H1 (cell line): Measurements from ENCODE around the gene SNAPC1. TPM values are rescaled to one million over a fixed set of nuclear protein-coding genes. Genes with fewer than 3 reads are reported as not detected.

Experiments
- CTCF ChIA-PET: fragments of 300-600 bp; sonication (Branson Sonifier 250); formaldehyde crosslinking; loops from one replicate; lab custom pipeline; 2021; ENCODE audit not compliant: partially characterized antibody; lab: Charles Lee
- POLR2A ChIA-PET: fragments of 300-600 bp; sonication (Branson Sonifier 250); formaldehyde crosslinking; loops from one replicate; lab custom pipeline; 2021; ENCODE audit warnings: inconsistent platforms; ENCODE audit not compliant: partially characterized antibody; lab: Charles Lee
- DNase-seq, 2 experiments: peaks; one replicate each; pipeline versions ENCODE4 v3.0.0 to v3.0.0-alpha.2; 2010 to 2022; ENCODE audit warnings: low spot score in 2 of 2, low read depth in 1 of 2, mixed read lengths in 1 of 2
- FAIRE-seq: peaks from 2 replicates; lab custom pipeline; 2011; peaks lifted over from hg19 to GRCh38; lab: Jason Lieb, UNC
- H2AFZ ChIP-seq: 2 replicates; pipeline ENCODE4 v1.8.1; 2012; ENCODE audit warnings: low read length, inconsistent platforms
- H2AK5ac ChIP-seq: 2 replicates; pipeline ENCODE4 v1.6.1; 2013; ENCODE audit warnings: low read depth, low read length
- H2BK120ac ChIP-seq: replicated peaks from 2 replicates; pipeline ENCODE3; 2013; ENCODE audit warnings: low read depth, low read length, inconsistent platforms
- H2BK12ac ChIP-seq: 2 replicates; pipeline ENCODE4 v1.6.1; 2013; ENCODE audit warnings: low read depth, low read length
- H2BK15ac ChIP-seq: 2 replicates; pipeline ENCODE4 v1.6.1; 2013; ENCODE audit warnings: low read length
- H2BK20ac ChIP-seq: 2 replicates; pipeline ENCODE4 v1.6.1; 2013; ENCODE audit warnings: low read length
- H2BK5ac ChIP-seq: 2 replicates; pipeline ENCODE4 v1.6.1; 2013; ENCODE audit warnings: low read depth, low read length
- H3K14ac ChIP-seq: 2 replicates; pipeline ENCODE4 v1.6.1; 2013; ENCODE audit warnings: inconsistent platforms; ENCODE audit not compliant: insufficient read length
- H3K18ac ChIP-seq: 2 replicates; pipeline ENCODE4 v1.6.1; 2013; ENCODE audit warnings: low read length; ENCODE audit errors: extremely low read depth
- H3K23ac ChIP-seq: 2 replicates; pipeline ENCODE4 v1.6.1; 2013; ENCODE audit warnings: inconsistent platforms; ENCODE audit not compliant: insufficient read length
- H3K23me2 ChIP-seq: 2 replicates; pipeline ENCODE4 v1.6.1; 2013; ENCODE audit warnings: low read depth, low read length
- H3K27ac ChIP-seq: 2 replicates; pipeline ENCODE4 v1.6.1; 2011; ENCODE audit warnings: low read depth, low read length, inconsistent platforms
- H3K27me3 ChIP-seq, 4 experiments: replicated peaks in 1 of 4; 1 replicate in 1 of 4; 2 replicates in 3 of 4; pipeline versions ENCODE4 v1.6.1 to v1.8.1; 2011 to 2013; ENCODE audit warnings: low read length in 3 of 4, mild to moderate bottlenecking in 3 of 4, inconsistent platforms in 2 of 4, mixed read lengths in 2 of 4, moderate library complexity in 1 of 4; ENCODE audit not compliant: control insufficient read depth in 3 of 4, insufficient read depth in 3 of 4; ENCODE audit errors: extremely low read depth in 1 of 4
- H3K36me3 ChIP-seq, 4 experiments: 2 replicates each; pipeline versions ENCODE4 v1.6.1 to v1.8.1; 2011 to 2013; ENCODE audit warnings: mild to moderate bottlenecking in 4 of 4, low read length in 3 of 4, moderate library complexity in 2 of 4, control low read depth in 1 of 4, inconsistent platforms in 1 of 4; ENCODE audit not compliant: insufficient read depth in 4 of 4, control insufficient read depth in 2 of 4
- H3K4ac ChIP-seq: replicated peaks from 2 replicates; pipeline ENCODE3; 2013; ENCODE audit warnings: low read length, low read depth, mixed read lengths, inconsistent platforms; ENCODE audit not compliant: insufficient read length
- H3K4me1 ChIP-seq, 4 experiments: replicated peaks in 1 of 4; 1 replicate in 1 of 4; 2 replicates in 3 of 4; pipeline versions ENCODE4 v1.6.1 to v1.8.1; 2011 to 2013; ENCODE audit warnings: low read length in 3 of 4, inconsistent platforms in 2 of 4, mixed read lengths in 1 of 4; ENCODE audit not compliant: insufficient read depth in 4 of 4, control insufficient read depth in 3 of 4
- H3K4me2 ChIP-seq, 2 experiments: 2 replicates each; pipeline versions ENCODE4 v1.6.1 to v1.8.1; 2011 to 2013; ENCODE audit warnings: low read depth in 2 of 2, low read length in 2 of 2, control low read depth in 1 of 2, inconsistent platforms in 1 of 2, mild to moderate bottlenecking in 1 of 2; ENCODE audit not compliant: insufficient read depth in 1 of 2
- H3K4me3 ChIP-seq, 4 experiments: fragments of 200-600, 300-600 bp in 1 of 4; sonication (generic), shearing (Covaris generic), sonication (Bioruptor Twin) in 1 of 4; 2 replicates each; pipeline versions ENCODE4 v1.5.1 to v1.8.1; 2011 to 2016; ENCODE audit warnings: low read length in 4 of 4, low read depth in 3 of 4, control low read depth in 2 of 4, inconsistent platforms in 2 of 4, mild to moderate bottlenecking in 2 of 4, mixed read lengths in 1 of 4, moderate library complexity in 1 of 4; ENCODE audit not compliant: insufficient read depth in 2 of 4; ENCODE audit errors: extremely low read depth in 1 of 4
- H3K56ac ChIP-seq: replicated peaks from 2 replicates; pipeline ENCODE3; 2013; ENCODE audit warnings: low read depth, mild to moderate bottlenecking, mixed read lengths, low read length, inconsistent platforms; ENCODE audit not compliant: insufficient read length
- H3K79me1 ChIP-seq: 2 replicates; pipeline ENCODE4 v1.6.1; 2013; ENCODE audit warnings: low read depth, low read length, control low read depth
- H3K79me2 ChIP-seq, 2 experiments: 2 replicates each; pipeline versions ENCODE4 v1.6.1 to v1.8.1; 2012 to 2013; ENCODE audit warnings: low read length in 2 of 2, mild to moderate bottlenecking in 2 of 2, inconsistent platforms in 1 of 2; ENCODE audit not compliant: insufficient read depth in 2 of 2, control insufficient read depth in 1 of 2
- H3K9ac ChIP-seq, 4 experiments: replicated peaks in 1 of 4; 1 replicate in 1 of 4; 2 replicates in 3 of 4; pipeline versions ENCODE4 v1.6.1 to v1.8.1; 2011 to 2013; ENCODE audit warnings: low read depth in 3 of 4, low read length in 3 of 4, control low read depth in 2 of 4, mild to moderate bottlenecking in 2 of 4, moderate library complexity in 2 of 4, inconsistent platforms in 1 of 4; ENCODE audit errors: extremely low read depth in 1 of 4
- H3K9me3 ChIP-seq, 2 experiments: 2 replicates each; pipeline versions ENCODE4 v1.6.1 to v1.8.1; 2012 to 2013; ENCODE audit warnings: mild to moderate bottlenecking in 2 of 2, moderate library complexity in 2 of 2, control low read depth in 1 of 2, inconsistent platforms in 1 of 2, low read depth in 1 of 2, low read length in 1 of 2, mixed read lengths in 1 of 2; ENCODE audit not compliant: insufficient read depth in 2 of 2
- H4K20me1 ChIP-seq, 2 experiments: replicated peaks in 1 of 2; 2 replicates each; pipeline versions ENCODE3 to v1.8.1; 2011 to 2013; ENCODE audit warnings: inconsistent platforms in 2 of 2, low read length in 2 of 2, mild to moderate bottlenecking in 1 of 2; ENCODE audit not compliant: insufficient read depth in 2 of 2, control insufficient read depth in 1 of 2
- H4K5ac ChIP-seq: 2 replicates; pipeline ENCODE4 v1.6.1; 2013; ENCODE audit warnings: low read length, low read depth, mixed read lengths, inconsistent platforms; ENCODE audit not compliant: insufficient read length
- H4K8ac ChIP-seq: 2 replicates; pipeline ENCODE4 v1.8.0; 2013; ENCODE audit warnings: mild to moderate bottlenecking, moderate library complexity, low read length, inconsistent platforms; ENCODE audit not compliant: insufficient read depth; ENCODE audit errors: extremely low read depth
- H4K91ac ChIP-seq: replicated peaks from 2 replicates; pipeline ENCODE3; 2013; ENCODE audit warnings: low read length, mixed read lengths, inconsistent platforms; ENCODE audit not compliant: insufficient read length
- ZNF274 ChIP-seq: IDR thresholded peaks from 2 replicates; pipeline ENCODE4 v1.7.0; 2012; ENCODE audit warnings: low read length, borderline replicate concordance; ENCODE audit errors: extremely low read depth
- WGBS, 2 experiments: shearing (Covaris generic) in 1 of 2; methylation state at CpG; one replicate each; pipeline versions ENCODE4 v1.1.6 to v1.1.7; 2013 to 2015; ENCODE audit warnings: low lambda C conversion rate in 2 of 2, mixed read lengths in 2 of 2, inconsistent platforms in 1 of 2, low coverage in 1 of 2, missing lambda C conversion rate in 1 of 2; ENCODE audit not compliant: insufficient replicate concordance in 2 of 2, insufficient coverage in 1 of 2, insufficient read length in 1 of 2; ENCODE audit errors: extremely low coverage in 1 of 2, missing lambda C conversion rate in 1 of 2; 5-methylcytosine and 5-hydroxymethylcytosine counted together
- polyA plus RNA-seq, 7 experiments: library from polyadenylated mRNA; depleted of rRNA in 3 of 7; stranded (reverse) in 5 of 7; unstranded in 2 of 7; fragments of >200 nt in 5 of 7; fragments of 200-250 nt in 2 of 7; gene quantifications; 1 replicate in 5 of 7; 2 replicates in 1 of 7; 4 replicates in 1 of 7; pipeline versions ENCODE4 v1.2.1 to v1.2.3, GENCODE V29; 2011 to 2013; ENCODE audit warnings: missing spikeins in 2 of 7, mixed read lengths in 2 of 7
- total RNA-seq: library from RNA; stranded (reverse); fragmentation: NEBNext Ultra II Directional; extraction: Animal tissue kit (Norgen Biotek cat#: 25700); gene quantifications from 2 replicates; pipeline ENCODE4 v1.2.1, GENCODE V29; 2021

The SNAPC1 gene
- total and polyA plus RNA-seq, 2 of the 8 experiments (the other 6 are each of a cell fraction or from before 2014, with no cell fraction given), result 5.8 to 11.1 TPM

- H3K36me3 ChIP-seq, result no peaks in the 10 kb centered on the region
- H3K79me1 ChIP-seq, result no peaks in the 10 kb centered on the region
- no peak overlapping the region for H4K5ac ChIP-seq
- no peak overlapping the region for H2BK20ac ChIP-seq
- H4K8ac ChIP-seq, result no peak overlapping the region
- H3K4ac ChIP-seq, result no peak overlapping the region
- H3K27me3 ChIP-seq, result no peaks in the 10 kb centered on the region
- POLR2A ChIA-PET, result interaction anchor here (0.9 kb wide), 1 partner anchor 12 kb away, joined by 3 read pairs; no protein-coding TSS in a partner anchor
- H2BK12ac ChIP-seq, result no peak overlapping the region
- H3K4me3 ChIP-seq, result no peak overlapping the region
- H3K4me2 ChIP-seq, result no peak overlapping the region
- no peaks in the 10 kb centered on the region for H3K23me2 ChIP-seq
- no peak overlapping the region for H2BK120ac ChIP-seq
- H2BK15ac ChIP-seq, result no peak overlapping the region
- no peak overlapping the region for H3K27ac ChIP-seq
- no peaks in the 10 kb centered on the region; a peak in 1 of 7 replicates for H3K4me1 ChIP-seq
- no peak overlapping the region for H4K91ac ChIP-seq
- 81% methylated on average over 2 of the region's 2 CpGs; no CpG with 5 or more reads in 1 of the 2 experiments for WGBS, 2 experiments
- no peak overlapping the region for H3K56ac ChIP-seq
- no peaks in the 10 kb centered on the region for H3K9me3 ChIP-seq
- DNase-seq (no peak), FAIRE-seq (no peak)
- no peak overlapping the region for H3K14ac ChIP-seq
- no peaks in the 10 kb centered on the region for H4K20me1 ChIP-seq
- H3K23ac ChIP-seq, result no peak overlapping the region
- no peak overlapping the region for H2AFZ ChIP-seq
- CTCF ChIA-PET, result interaction anchor here (4.8 kb wide), 1 partner anchor 34 kb away, joined by 20 read pairs; no protein-coding TSS in a partner anchor
- H2AK5ac ChIP-seq, result no peak overlapping the region
- no peaks in the 10 kb centered on the region for H3K79me2 ChIP-seq
- no peak overlapping the region for H2BK5ac ChIP-seq
- no peak overlapping the region for H3K9ac ChIP-seq
- H3K18ac ChIP-seq, result no peak overlapping the region
- TF ChIP-seq ZNF274, result no peak
These were observed 41.5 kb downstream of the SNAPC1 start for GRCh38 chr14:61803755-61804154.
